ENCODE data around the gene PLB1. TPM values are rescaled to one million over a fixed set of nuclear protein-coding genes. Genes with fewer than 3 reads are reported as not detected.

PLB1 gene
- total RNA-seq, 1 donor from 2014 or later: 0.64 TPM

- TF ChIP-seq CTCF (IDR thresholded peaks at IDR 0.05): no peak
- no peak overlapping the region for H3K4me3 Mint-ChIP-seq (ENCODE audit: unreplicated experiment)
- H3K27ac Mint-ChIP-seq (ENCODE audit: unreplicated experiment): no peak overlapping the region
- H3K4me1 Mint-ChIP-seq (ENCODE audit: unreplicated experiment): peaks cover 32% of the 10 kb centered on the region
- peaks cover 7% of the 10 kb centered on the region for H3K9me3 Mint-ChIP-seq (ENCODE audit: unreplicated experiment)
- no peaks in the 10 kb centered on the region for H3K36me3 Mint-ChIP-seq (ENCODE audit: unreplicated experiment)
- no peak for DNase-seq (ENCODE audit: extremely low spot score, unreplicated experiment)
- no peaks in the 10 kb centered on the region for H3K27me3 Mint-ChIP-seq (ENCODE audit: unreplicated experiment)
These were observed 172.4 kb downstream of the PLB1 start for GRCh38 chr2:28668106-28668814.

- TF ChIP-seq CTCF (IDR thresholded peaks at IDR 0.05): no peak
- no peak overlapping the region for H3K4me3 Mint-ChIP-seq (ENCODE audit: unreplicated experiment)
- no peaks in the 10 kb centered on the region for H3K36me3 Mint-ChIP-seq (ENCODE audit: unreplicated experiment)
- peaks cover 7% of the 10 kb centered on the region for H3K9me3 Mint-ChIP-seq (ENCODE audit: unreplicated experiment)
- no peaks in the 10 kb centered on the region for H3K27me3 Mint-ChIP-seq (ENCODE audit: unreplicated experiment)
- peaks cover 25% of the 10 kb centered on the region for H3K4me1 Mint-ChIP-seq (ENCODE audit: unreplicated experiment)
- H3K27ac Mint-ChIP-seq (ENCODE audit: unreplicated experiment): no peak overlapping the region
- DNase-seq (ENCODE audit: extremely low spot score, unreplicated experiment): no peak
These were observed 173.0 kb downstream of the PLB1 start for GRCh38 chr2:28668880-28669279.

GRCh38 chr2:28670856-28671255, 175.0 kb downstream of the PLB1 start:
- no peak for TF ChIP-seq CTCF (IDR thresholded peaks at IDR 0.05)
- peaks cover 12% of the 10 kb centered on the region for H3K4me1 Mint-ChIP-seq (ENCODE audit: unreplicated experiment)
- no peaks in the 10 kb centered on the region for H3K36me3 Mint-ChIP-seq (ENCODE audit: unreplicated experiment)
- H3K9me3 Mint-ChIP-seq (ENCODE audit: unreplicated experiment): peaks cover 7% of the 10 kb centered on the region
- H3K27ac Mint-ChIP-seq (ENCODE audit: unreplicated experiment): no peak overlapping the region
- DNase-seq (ENCODE audit: extremely low spot score, unreplicated experiment): no peak
- H3K4me3 Mint-ChIP-seq (ENCODE audit: unreplicated experiment): no peak overlapping the region
- H3K27me3 Mint-ChIP-seq (ENCODE audit: unreplicated experiment): no peaks in the 10 kb centered on the region

GRCh38 chr2:28673338-28673737, 177.5 kb downstream of the PLB1 start:
- H3K36me3 Mint-ChIP-seq (ENCODE audit: unreplicated experiment): no peaks in the 10 kb centered on the region
- H3K4me1 Mint-ChIP-seq (ENCODE audit: unreplicated experiment): peaks cover 8% of the 10 kb centered on the region
- DNase-seq (ENCODE audit: extremely low spot score, unreplicated experiment): no peak
- TF ChIP-seq CTCF (IDR thresholded peaks at IDR 0.05): no peak
- no peak overlapping the region for H3K27ac Mint-ChIP-seq (ENCODE audit: unreplicated experiment)
- H3K4me3 Mint-ChIP-seq (ENCODE audit: unreplicated experiment): no peak overlapping the region
- H3K27me3 Mint-ChIP-seq (ENCODE audit: unreplicated experiment): no peaks in the 10 kb centered on the region
- H3K9me3 Mint-ChIP-seq (ENCODE audit: unreplicated experiment): peaks cover 7% of the 10 kb centered on the region

GRCh38 chr2:28674062-28674712, 178.3 kb downstream of the PLB1 start:
- peaks cover 8% of the 10 kb centered on the region for H3K4me1 Mint-ChIP-seq (ENCODE audit: unreplicated experiment)
- DNase-seq (ENCODE audit: extremely low spot score, unreplicated experiment): no peak
- no peak overlapping the region for H3K27ac Mint-ChIP-seq (ENCODE audit: unreplicated experiment)
- no peak for TF ChIP-seq CTCF (IDR thresholded peaks at IDR 0.05)
- no peaks in the 10 kb centered on the region for H3K36me3 Mint-ChIP-seq (ENCODE audit: unreplicated experiment)
- H3K27me3 Mint-ChIP-seq (ENCODE audit: unreplicated experiment): no peaks in the 10 kb centered on the region
- H3K4me3 Mint-ChIP-seq (ENCODE audit: unreplicated experiment): no peak overlapping the region
- peaks cover 7% of the 10 kb centered on the region for H3K9me3 Mint-ChIP-seq (ENCODE audit: unreplicated experiment)

Data from osteocyte (in vitro differentiated cells).